Astrocyte (in vitro differentiated cells and primary cell): ENCODE results near the gene HM13.
"Not testable (repeated sequence)": the region's sequence is repeated elsewhere in the genome, so short reads cannot be mapped to it uniquely, and the experiment has no call there.

ENCODE experiments used
- CTCF ChIP-seq: IDR thresholded peaks from 2 replicates; pipeline ENCODE4 v1.5.1; 2011; ENCODE audit warnings: low read depth, mild to moderate bottlenecking, inconsistent platforms, low read length, moderate library complexity; ENCODE audit not compliant: insufficient read depth
- EZH2 ChIP-seq: IDR thresholded peaks from 2 replicates; pipeline ENCODE4 v1.6.1; 2012; ENCODE audit warnings: mild to moderate bottlenecking, low read length, inconsistent platforms; ENCODE audit not compliant: insufficient read depth

GRCh38 chr20:31470946-31471345 is 43.3 kb upstream of the HM13 start:
- TF ChIP-seq CTCF, EZH2: not testable (repeated sequence)
